Endodermal cell (in vitro differentiated cells): ENCODE measurements around the gene CFAP61. TPM values are rescaled to one million over a fixed set of nuclear protein-coding genes. Genes with fewer than 3 reads are reported as not detected.

Experiments used
- DNase-seq: peaks from one replicate; pipeline ENCODE4 v3.0.0-alpha.2; 2017
- H3K27ac ChIP-seq: 2 replicates; pipeline ENCODE4 v1.5.1; 2013; ENCODE audit warnings: mild to moderate bottlenecking, low read depth, low read length, moderate library complexity
- H3K27me3 ChIP-seq: 2 replicates; pipeline ENCODE4 v1.6.1; 2013; ENCODE audit warnings: mild to moderate bottlenecking, low read length, moderate library complexity; ENCODE audit not compliant: insufficient read depth, control insufficient read depth, poor library complexity, severe bottlenecking
- H3K36me3 ChIP-seq: 2 replicates; pipeline ENCODE4 v1.7.0; 2013; ENCODE audit warnings: mild to moderate bottlenecking, low read length, moderate library complexity; ENCODE audit not compliant: control insufficient read depth, insufficient read depth
- H3K4me1 ChIP-seq: one replicate; pipeline ENCODE4 v1.7.0; 2013; ENCODE audit warnings: low read length; ENCODE audit not compliant: control insufficient read depth, insufficient read depth
- H3K4me3 ChIP-seq: 2 replicates; pipeline ENCODE4 v1.5.1; 2013; ENCODE audit warnings: mild to moderate bottlenecking, low read length, moderate library complexity
- H3K9ac ChIP-seq: 2 replicates; pipeline ENCODE4 v1.6.1; 2013; ENCODE audit warnings: mild to moderate bottlenecking, low read length, moderate library complexity; ENCODE audit not compliant: poor library complexity, severe bottlenecking; ENCODE audit errors: extremely low read depth
- H3K9me3 ChIP-seq: 2 replicates; pipeline ENCODE4 v1.6.1; 2013; ENCODE audit warnings: mild to moderate bottlenecking, low read length, moderate library complexity; ENCODE audit not compliant: control insufficient read depth
- H3K27ac Mint-ChIP-seq: 2 replicates; pipeline ENCODE4 v1.8.0; 2020; ENCODE audit warnings: mixed read lengths
- H3K27me3 Mint-ChIP-seq: 2 replicates; pipeline ENCODE4 v1.8.0; 2021; ENCODE audit warnings: mild to moderate bottlenecking, mixed read lengths; ENCODE audit not compliant: insufficient read depth
- H3K36me3 Mint-ChIP-seq: 2 replicates; pipeline ENCODE4 v1.8.0; 2020; ENCODE audit warnings: low read depth, mixed read lengths
- H3K4me1 Mint-ChIP-seq: 2 replicates; pipeline ENCODE4 v1.8.0; 2020; ENCODE audit warnings: mixed read lengths
- H3K4me3 Mint-ChIP-seq: 2 replicates; pipeline ENCODE4 v1.8.0; 2020; ENCODE audit warnings: mild to moderate bottlenecking, moderate library complexity, mixed read lengths
- H3K9me3 Mint-ChIP-seq: 2 replicates; pipeline ENCODE4 v1.8.0; 2020; ENCODE audit warnings: mild to moderate bottlenecking, mixed read lengths
- CTCF ChIP-seq: fragments of 200-600 bp; sonication (generic); conservative IDR thresholded peaks from 2 replicates; pipeline ENCODE4 v1.5.0; 2021; ENCODE audit warnings: antibody characterized with exemption, mild to moderate bottlenecking
- WGBS, 2 experiments: methylation state at CpG; one replicate each; pipeline versions ENCODE4 v1.1.5 to v1.1.7; 2013; ENCODE audit warnings: missing lambda C conversion rate in 2 of 2, mixed read lengths in 1 of 2; ENCODE audit not compliant: insufficient coverage in 1 of 2, insufficient read length in 1 of 2; 5-methylcytosine and 5-hydroxymethylcytosine counted together
- total RNA-seq, 2 donors: library from RNA; stranded (reverse); fragmentation: NEBNext Ultra II Directional in 1 of 2; extraction: Animal tissue kit (Norgen Biotek cat#: 25700) in 1 of 2; gene quantifications; 2 replicates in 1 of 2; 3 replicates in 1 of 2; pipeline ENCODE4 v1.2.1, GENCODE V29; 2021

The CFAP61 gene
- total RNA-seq, 2 donors from 2014 or later: 0.64 to 0.73 TPM

- Mint-ChIP-seq H3K4me3 (no peak overlapping the region), H3K36me3 (no peaks in the 10 kb centered on the region), H3K9me3 (no peaks in the 10 kb centered on the region), H3K27me3 (no peaks in the 10 kb centered on the region), H3K27ac (no peak overlapping the region), H3K4me1 (no peaks in the 10 kb centered on the region)
- 85 to 92% methylated on average over 4 to 10 of the region's 10 CpGs for WGBS, 2 experiments
- no peak overlapping the region for H3K27ac ChIP-seq
- no peaks in the 10 kb centered on the region for H3K27me3 ChIP-seq
- H3K4me1 ChIP-seq: no peaks in the 10 kb centered on the region
- no peaks in the 10 kb centered on the region for H3K36me3 ChIP-seq
- no peak overlapping the region for H3K9ac ChIP-seq
- no peaks in the 10 kb centered on the region for H3K9me3 ChIP-seq
- no peak for DNase-seq
- TF ChIP-seq CTCF: no peak
- H3K4me3 ChIP-seq: no peak overlapping the region
Observed at GRCh38 chr20:20271271-20271670, 218.9 kb downstream of the CFAP61 start.

- no peak overlapping the region for H3K27ac ChIP-seq
- 92 to 93% methylated on average over 2 to 4 of the region's 4 CpGs for WGBS, 2 experiments
- H3K27me3 ChIP-seq: no peaks in the 10 kb centered on the region
- no peak for DNase-seq
- H3K27ac Mint-ChIP-seq: no peak overlapping the region
- H3K36me3 ChIP-seq: no peaks in the 10 kb centered on the region
- TF ChIP-seq CTCF: no peak
- no peaks in the 10 kb centered on the region for H3K9me3 Mint-ChIP-seq
- no peaks in the 10 kb centered on the region for H3K27me3 Mint-ChIP-seq
- H3K4me1 Mint-ChIP-seq: no peaks in the 10 kb centered on the region
- H3K4me3 Mint-ChIP-seq: no peak overlapping the region
- H3K9ac ChIP-seq: no peak overlapping the region
- H3K9me3 ChIP-seq: no peaks in the 10 kb centered on the region
- no peaks in the 10 kb centered on the region for H3K4me1 ChIP-seq
- H3K4me3 ChIP-seq: no peak overlapping the region
- no peaks in the 10 kb centered on the region for H3K36me3 Mint-ChIP-seq
Observed at GRCh38 chr20:20272686-20273085, 220.4 kb downstream of the CFAP61 start.

GRCh38 chr20:20273286-20273685 lies 221.0 kb downstream of the CFAP61 start:
- Histone ChIP-seq H3K9ac (no peak overlapping the region), H3K36me3 (no peaks in the 10 kb centered on the region), H3K27ac (no peak overlapping the region), H3K9me3 (no peaks in the 10 kb centered on the region), H3K4me3 (no peak overlapping the region), H3K27me3 (no peaks in the 10 kb centered on the region), H3K4me1 (no peaks in the 10 kb centered on the region)
- TF ChIP-seq CTCF: no peak
- 40% methylated on average over 1 of the region's 1 CpG; no CpG with 5 or more reads in 1 of the 2 experiments for WGBS, 2 experiments
- no peaks in the 10 kb centered on the region for H3K4me1 Mint-ChIP-seq
- H3K4me3 Mint-ChIP-seq: no peak overlapping the region
- no peaks in the 10 kb centered on the region for H3K27me3 Mint-ChIP-seq
- H3K36me3 Mint-ChIP-seq: no peaks in the 10 kb centered on the region
- H3K9me3 Mint-ChIP-seq: no peaks in the 10 kb centered on the region
- no peak for DNase-seq
- no peak overlapping the region for H3K27ac Mint-ChIP-seq
